Thoracic aorta (tissue), 2 donors: ENCODE measurements around the gene ZDHHC22. TPM values are rescaled to one million over a fixed set of nuclear protein-coding genes. Genes with fewer than 3 reads are reported as not detected.
"Not testable (repeated sequence)": the region's sequence is repeated elsewhere in the genome, so short reads cannot be mapped to it uniquely, and the experiment has no call there.

Source experiments
- ATAC-seq: fragments of 150-250 bp; one replicate; pipeline ENCODE4 v1.8.0; 2017; ENCODE audit warnings: low read depth; ENCODE audit not compliant: insufficient number of reproducible peaks, low FRiP score
- DNase-seq: peaks from one replicate; pipeline ENCODE4 v3.0.0-alpha.2; 2020; ENCODE audit warnings: low spot score
- H3K27ac ChIP-seq, 2 donors: fragments of 200-600 bp; sonication (generic); 1 replicate in 1 of 2; 2 replicates in 1 of 2; pipeline ENCODE4 v1.5.1; 2016; ENCODE audit warnings: mild to moderate bottlenecking in 2 of 2, moderate library complexity in 2 of 2
- H3K27me3 ChIP-seq: fragments of 200-600 bp; sonication (generic); replicated peaks from 2 replicates; pipeline ENCODE4 v1.6.0; 2016; ENCODE audit warnings: mild to moderate bottlenecking; ENCODE audit not compliant: insufficient read depth
- H3K36me3 ChIP-seq: fragments of 200-600 bp; sonication (generic); one replicate; pipeline ENCODE4 v1.5.1; 2016
- H3K4me1 ChIP-seq, 2 donors: fragments of 200-600 bp; sonication (generic); 1 replicate in 1 of 2; 2 replicates in 1 of 2; pipeline versions ENCODE4 v1.5.1 to v1.6.0; 2016; ENCODE audit warnings: low read depth in 2 of 2, mild to moderate bottlenecking in 1 of 2; ENCODE audit not compliant: control insufficient read depth in 1 of 2
- H3K4me3 ChIP-seq: fragments of 200-600 bp; sonication (generic); 2 replicates; pipeline ENCODE4 v1.5.1; 2016; ENCODE audit warnings: mild to moderate bottlenecking
- H3K9me3 ChIP-seq: fragments of 200-600 bp; sonication (generic); 2 replicates; pipeline ENCODE4 v1.5.1; 2016
- CTCF ChIP-seq: fragments of 200-600 bp; sonication (generic); IDR thresholded peaks from one replicate; pipeline ENCODE4 v1.5.1; 2019; ENCODE audit warnings: antibody characterized with exemption
- total RNA-seq, 2 donors: library from RNA; depleted of rRNA; stranded (reverse); fragments of >200 nt; gene quantifications; one replicate each; pipeline versions ENCODE4 v1.1.0 to v1.2.3, GENCODE V29; 2016

The ZDHHC22 gene
- total RNA-seq, 2 donors from 2014 or later, result not detected

- no peak for DNase-seq
- peak overlapping the region; percentile 56 for H3K4me3 ChIP-seq
- no peaks in the 10 kb centered on the region for H3K27me3 ChIP-seq
- no peak overlapping the region for H3K27ac ChIP-seq
- no peaks in the 10 kb centered on the region for H3K36me3 ChIP-seq
- H3K9me3 ChIP-seq, result no peaks in the 10 kb centered on the region
- TF ChIP-seq CTCF, result no peak
- H3K4me1 ChIP-seq, result peaks cover 0 to 12% of the 10 kb centered on the region in 2 donors
- ATAC-seq, result no peak
Observed at GRCh38 chr14:77180726-77181602, 39.4 kb upstream of the ZDHHC22 start.

GRCh38 chr14:77178656-77179055 is 37.1 kb upstream of the ZDHHC22 start:
- DNase-seq (no peak), ATAC-seq (no peak)
- H3K27ac ChIP-seq, result no peak overlapping the region
- TF ChIP-seq CTCF, result no peak
- no peak overlapping the region for H3K4me3 ChIP-seq
- peaks cover 0 to 12% of the 10 kb centered on the region in 2 donors for H3K4me1 ChIP-seq
- H3K36me3 ChIP-seq, result no peaks in the 10 kb centered on the region
- H3K9me3 ChIP-seq, result no peaks in the 10 kb centered on the region
- no peaks in the 10 kb centered on the region for H3K27me3 ChIP-seq

GRCh38 chr14:77177702-77178101 is 36.1 kb upstream of the ZDHHC22 start:
- TF ChIP-seq CTCF, result no peak
- no peaks in the 10 kb centered on the region for H3K27me3 ChIP-seq
- H3K27ac ChIP-seq, result no peak overlapping the region
- H3K4me1 ChIP-seq, result peaks cover 0 to 12% of the 10 kb centered on the region in 2 donors
- ATAC-seq, result no peak
- DNase-seq, result no peak
- H3K36me3 ChIP-seq, result no peaks in the 10 kb centered on the region
- H3K4me3 ChIP-seq, result no peak overlapping the region
- no peaks in the 10 kb centered on the region for H3K9me3 ChIP-seq

- Histone ChIP-seq H3K27me3 (no peaks in the 10 kb centered on the region), H3K36me3 (no peaks in the 10 kb centered on the region), H3K27ac (no peak overlapping the region), H3K4me3 (no peak overlapping the region), H3K9me3 (no peaks in the 10 kb centered on the region), H3K4me1 (no peaks in the 10 kb centered on the region)
- ATAC-seq, result no peak
- DNase-seq, result no peak
- TF ChIP-seq CTCF, result no peak
Observed at GRCh38 chr14:77175843-77176242, 34.3 kb upstream of the ZDHHC22 start.

GRCh38 chr14:77173911-77174617 is 32.5 kb upstream of the ZDHHC22 start:
- not testable (repeated sequence) for ATAC-seq, H3K27ac ChIP-seq, H3K4me3 ChIP-seq, H3K36me3 ChIP-seq, H3K9me3 ChIP-seq, H3K4me1 ChIP-seq, H3K27me3 ChIP-seq, DNase-seq
